H1 (cell line): ENCODE measurements around the gene MPRIP. TPM values are rescaled to one million over a fixed set of nuclear protein-coding genes. Genes with fewer than 3 reads are reported as not detected.

Experiments used
- CTCF ChIA-PET: fragments of 300-600 bp; sonication (Branson Sonifier 250); formaldehyde crosslinking; loops from one replicate; lab custom pipeline; 2021; ENCODE audit not compliant: partially characterized antibody; lab: Charles Lee
- POLR2A ChIA-PET: fragments of 300-600 bp; sonication (Branson Sonifier 250); formaldehyde crosslinking; loops from one replicate; lab custom pipeline; 2021; ENCODE audit warnings: inconsistent platforms; ENCODE audit not compliant: partially characterized antibody; lab: Charles Lee
- DNase-seq, 2 experiments: peaks; one replicate each; pipeline versions ENCODE4 v3.0.0 to v3.0.0-alpha.2; 2010 to 2022; ENCODE audit warnings: low spot score in 2 of 2, low read depth in 1 of 2, mixed read lengths in 1 of 2
- FAIRE-seq: peaks from 2 replicates; lab custom pipeline; 2011; peaks lifted over from hg19 to GRCh38; lab: Jason Lieb, UNC
- H2AFZ ChIP-seq: 2 replicates; pipeline ENCODE4 v1.8.1; 2012; ENCODE audit warnings: low read length, inconsistent platforms
- H2AK5ac ChIP-seq: 2 replicates; pipeline ENCODE4 v1.6.1; 2013; ENCODE audit warnings: low read depth, low read length
- H2BK120ac ChIP-seq: replicated peaks from 2 replicates; pipeline ENCODE3; 2013; ENCODE audit warnings: low read depth, low read length, inconsistent platforms
- H2BK12ac ChIP-seq: 2 replicates; pipeline ENCODE4 v1.6.1; 2013; ENCODE audit warnings: low read depth, low read length
- H2BK15ac ChIP-seq: 2 replicates; pipeline ENCODE4 v1.6.1; 2013; ENCODE audit warnings: low read length
- H2BK20ac ChIP-seq: 2 replicates; pipeline ENCODE4 v1.6.1; 2013; ENCODE audit warnings: low read length
- H2BK5ac ChIP-seq: 2 replicates; pipeline ENCODE4 v1.6.1; 2013; ENCODE audit warnings: low read depth, low read length
- H3K14ac ChIP-seq: 2 replicates; pipeline ENCODE4 v1.6.1; 2013; ENCODE audit warnings: inconsistent platforms; ENCODE audit not compliant: insufficient read length
- H3K18ac ChIP-seq: 2 replicates; pipeline ENCODE4 v1.6.1; 2013; ENCODE audit warnings: low read length; ENCODE audit errors: extremely low read depth
- H3K23ac ChIP-seq: 2 replicates; pipeline ENCODE4 v1.6.1; 2013; ENCODE audit warnings: inconsistent platforms; ENCODE audit not compliant: insufficient read length
- H3K23me2 ChIP-seq: 2 replicates; pipeline ENCODE4 v1.6.1; 2013; ENCODE audit warnings: low read depth, low read length
- H3K27ac ChIP-seq: 2 replicates; pipeline ENCODE4 v1.6.1; 2011; ENCODE audit warnings: low read depth, low read length, inconsistent platforms
- H3K27me3 ChIP-seq, 4 experiments: replicated peaks in 1 of 4; 1 replicate in 1 of 4; 2 replicates in 3 of 4; pipeline versions ENCODE4 v1.6.1 to v1.8.1; 2011 to 2013; ENCODE audit warnings: low read length in 3 of 4, mild to moderate bottlenecking in 3 of 4, inconsistent platforms in 2 of 4, mixed read lengths in 2 of 4, moderate library complexity in 1 of 4; ENCODE audit not compliant: control insufficient read depth in 3 of 4, insufficient read depth in 3 of 4; ENCODE audit errors: extremely low read depth in 1 of 4
- H3K36me3 ChIP-seq, 4 experiments: 2 replicates each; pipeline versions ENCODE4 v1.6.1 to v1.8.1; 2011 to 2013; ENCODE audit warnings: mild to moderate bottlenecking in 4 of 4, low read length in 3 of 4, moderate library complexity in 2 of 4, control low read depth in 1 of 4, inconsistent platforms in 1 of 4; ENCODE audit not compliant: insufficient read depth in 4 of 4, control insufficient read depth in 2 of 4
- H3K4ac ChIP-seq: replicated peaks from 2 replicates; pipeline ENCODE3; 2013; ENCODE audit warnings: low read length, low read depth, mixed read lengths, inconsistent platforms; ENCODE audit not compliant: insufficient read length
- H3K4me1 ChIP-seq, 4 experiments: replicated peaks in 1 of 4; 1 replicate in 1 of 4; 2 replicates in 3 of 4; pipeline versions ENCODE4 v1.6.1 to v1.8.1; 2011 to 2013; ENCODE audit warnings: low read length in 3 of 4, inconsistent platforms in 2 of 4, mixed read lengths in 1 of 4; ENCODE audit not compliant: insufficient read depth in 4 of 4, control insufficient read depth in 3 of 4
- H3K4me2 ChIP-seq, 2 experiments: 2 replicates each; pipeline versions ENCODE4 v1.6.1 to v1.8.1; 2011 to 2013; ENCODE audit warnings: low read depth in 2 of 2, low read length in 2 of 2, control low read depth in 1 of 2, inconsistent platforms in 1 of 2, mild to moderate bottlenecking in 1 of 2; ENCODE audit not compliant: insufficient read depth in 1 of 2
- H3K4me3 ChIP-seq, 4 experiments: fragments of 200-600, 300-600 bp in 1 of 4; sonication (generic), shearing (Covaris generic), sonication (Bioruptor Twin) in 1 of 4; 2 replicates each; pipeline versions ENCODE4 v1.5.1 to v1.8.1; 2011 to 2016; ENCODE audit warnings: low read length in 4 of 4, low read depth in 3 of 4, control low read depth in 2 of 4, inconsistent platforms in 2 of 4, mild to moderate bottlenecking in 2 of 4, mixed read lengths in 1 of 4, moderate library complexity in 1 of 4; ENCODE audit not compliant: insufficient read depth in 2 of 4; ENCODE audit errors: extremely low read depth in 1 of 4
- H3K56ac ChIP-seq: replicated peaks from 2 replicates; pipeline ENCODE3; 2013; ENCODE audit warnings: low read depth, mild to moderate bottlenecking, mixed read lengths, low read length, inconsistent platforms; ENCODE audit not compliant: insufficient read length
- H3K79me1 ChIP-seq: 2 replicates; pipeline ENCODE4 v1.6.1; 2013; ENCODE audit warnings: low read depth, low read length, control low read depth
- H3K79me2 ChIP-seq, 2 experiments: 2 replicates each; pipeline versions ENCODE4 v1.6.1 to v1.8.1; 2012 to 2013; ENCODE audit warnings: low read length in 2 of 2, mild to moderate bottlenecking in 2 of 2, inconsistent platforms in 1 of 2; ENCODE audit not compliant: insufficient read depth in 2 of 2, control insufficient read depth in 1 of 2
- H3K9ac ChIP-seq, 4 experiments: replicated peaks in 1 of 4; 1 replicate in 1 of 4; 2 replicates in 3 of 4; pipeline versions ENCODE4 v1.6.1 to v1.8.1; 2011 to 2013; ENCODE audit warnings: low read depth in 3 of 4, low read length in 3 of 4, control low read depth in 2 of 4, mild to moderate bottlenecking in 2 of 4, moderate library complexity in 2 of 4, inconsistent platforms in 1 of 4; ENCODE audit errors: extremely low read depth in 1 of 4
- H3K9me3 ChIP-seq, 2 experiments: 2 replicates each; pipeline versions ENCODE4 v1.6.1 to v1.8.1; 2012 to 2013; ENCODE audit warnings: mild to moderate bottlenecking in 2 of 2, moderate library complexity in 2 of 2, control low read depth in 1 of 2, inconsistent platforms in 1 of 2, low read depth in 1 of 2, low read length in 1 of 2, mixed read lengths in 1 of 2; ENCODE audit not compliant: insufficient read depth in 2 of 2
- H4K20me1 ChIP-seq, 2 experiments: replicated peaks in 1 of 2; 2 replicates each; pipeline versions ENCODE3 to v1.8.1; 2011 to 2013; ENCODE audit warnings: inconsistent platforms in 2 of 2, low read length in 2 of 2, mild to moderate bottlenecking in 1 of 2; ENCODE audit not compliant: insufficient read depth in 2 of 2, control insufficient read depth in 1 of 2
- H4K5ac ChIP-seq: 2 replicates; pipeline ENCODE4 v1.6.1; 2013; ENCODE audit warnings: low read length, low read depth, mixed read lengths, inconsistent platforms; ENCODE audit not compliant: insufficient read length
- H4K8ac ChIP-seq: 2 replicates; pipeline ENCODE4 v1.8.0; 2013; ENCODE audit warnings: mild to moderate bottlenecking, moderate library complexity, low read length, inconsistent platforms; ENCODE audit not compliant: insufficient read depth; ENCODE audit errors: extremely low read depth
- H4K91ac ChIP-seq: replicated peaks from 2 replicates; pipeline ENCODE3; 2013; ENCODE audit warnings: low read length, mixed read lengths, inconsistent platforms; ENCODE audit not compliant: insufficient read length
- BACH1 ChIP-seq: IDR thresholded peaks from 2 replicates; pipeline ENCODE4 v1.6.1; 2012; ENCODE audit warnings: low read length, improper control_type of control experiment
- CBX8 ChIP-seq: fragments of 300-800, 300-1000 bp; sonication (generic); IDR thresholded peaks from 2 replicates; pipeline ENCODE4 v1.7.1; 2016; ENCODE audit warnings: low read depth, low read length, borderline replicate concordance
- CTBP2 ChIP-seq: IDR thresholded peaks from 2 replicates; pipeline ENCODE4 v1.7.0; 2011; ENCODE audit warnings: borderline replicate concordance, mild to moderate bottlenecking, moderate library complexity, mixed read lengths, low read length; ENCODE audit not compliant: insufficient read depth, insufficient read length
- JUND ChIP-seq: IDR thresholded peaks from 2 replicates; pipeline ENCODE4 v1.6.1; 2011; ENCODE audit warnings: mild to moderate bottlenecking, improper control_type of control experiment, low read length
- KDM1A ChIP-seq: fragments of 200-600, 300-600 bp; sonication (generic); IDR thresholded peaks from 2 replicates; pipeline ENCODE4 v1.7.1; 2016; ENCODE audit warnings: mild to moderate bottlenecking, low read length, borderline replicate concordance
- RAD21 ChIP-seq, 2 experiments: IDR thresholded peaks in 1 of 2; conservative IDR thresholded peaks in 1 of 2; 2 replicates each; pipeline ENCODE4 v1.6.1; 2011; ENCODE audit warnings: low read depth in 2 of 2, low read length in 2 of 2, improper control_type of control experiment in 1 of 2, inconsistent platforms in 1 of 2, mild to moderate bottlenecking in 1 of 2, moderate library complexity in 1 of 2
- SAP30 ChIP-seq: fragments of 300-600 bp; sonication (generic); IDR thresholded peaks from 2 replicates; pipeline ENCODE4 v1.7.1; 2012; ENCODE audit warnings: low read length, moderate library complexity, mild to moderate bottlenecking, inconsistent platforms; ENCODE audit not compliant: insufficient read depth, insufficient replicate concordance
- SIRT6 ChIP-seq: IDR thresholded peaks from one replicate; pipeline ENCODE4 v1.7.1; 2012; ENCODE audit warnings: low read length, inconsistent platforms
- SP1 ChIP-seq: IDR thresholded peaks from 2 replicates; pipeline ENCODE4 v1.6.1; 2011; ENCODE audit warnings: low read depth, low read length
- SP4 ChIP-seq: IDR thresholded peaks from 2 replicates; pipeline ENCODE4 v1.6.1; 2012; ENCODE audit warnings: low read length, inconsistent platforms
- SRF ChIP-seq: IDR thresholded peaks from 2 replicates; pipeline ENCODE4 v1.6.1; 2011; ENCODE audit warnings: mild to moderate bottlenecking, low read depth, low read length, moderate library complexity
- TAF7 ChIP-seq: optimal IDR thresholded peaks from 2 replicates; pipeline ENCODE3; 2011; ENCODE audit warnings: low read depth, mild to moderate bottlenecking, inconsistent platforms, low read length, moderate library complexity, borderline replicate concordance
- USF2 ChIP-seq: IDR thresholded peaks from 2 replicates; pipeline ENCODE4 v1.6.1; 2011; ENCODE audit warnings: low read length, improper control_type of control experiment
- YY1 ChIP-seq: IDR thresholded peaks from 2 replicates; pipeline ENCODE4 v1.6.1; 2011; ENCODE audit warnings: low read depth, mild to moderate bottlenecking, low read length
- WGBS, 2 experiments: shearing (Covaris generic) in 1 of 2; methylation state at CpG; one replicate each; pipeline versions ENCODE4 v1.1.6 to v1.1.7; 2013 to 2015; ENCODE audit warnings: low lambda C conversion rate in 2 of 2, mixed read lengths in 2 of 2, inconsistent platforms in 1 of 2, low coverage in 1 of 2, missing lambda C conversion rate in 1 of 2; ENCODE audit not compliant: insufficient replicate concordance in 2 of 2, insufficient coverage in 1 of 2, insufficient read length in 1 of 2; ENCODE audit errors: extremely low coverage in 1 of 2, missing lambda C conversion rate in 1 of 2; 5-methylcytosine and 5-hydroxymethylcytosine counted together
- polyA plus RNA-seq, 7 experiments: library from polyadenylated mRNA; depleted of rRNA in 3 of 7; stranded (reverse) in 5 of 7; unstranded in 2 of 7; fragments of >200 nt in 5 of 7; fragments of 200-250 nt in 2 of 7; gene quantifications; 1 replicate in 5 of 7; 2 replicates in 1 of 7; 4 replicates in 1 of 7; pipeline versions ENCODE4 v1.2.1 to v1.2.3, GENCODE V29; 2011 to 2013; ENCODE audit warnings: missing spikeins in 2 of 7, mixed read lengths in 2 of 7
- total RNA-seq: library from RNA; stranded (reverse); fragmentation: NEBNext Ultra II Directional; extraction: Animal tissue kit (Norgen Biotek cat#: 25700); gene quantifications from 2 replicates; pipeline ENCODE4 v1.2.1, GENCODE V29; 2021

Gene MPRIP
- total and polyA plus RNA-seq, 2 of the 8 experiments (the other 6 are each of a cell fraction or from before 2014, with no cell fraction given): 48.6 to 146 TPM

DNA sequence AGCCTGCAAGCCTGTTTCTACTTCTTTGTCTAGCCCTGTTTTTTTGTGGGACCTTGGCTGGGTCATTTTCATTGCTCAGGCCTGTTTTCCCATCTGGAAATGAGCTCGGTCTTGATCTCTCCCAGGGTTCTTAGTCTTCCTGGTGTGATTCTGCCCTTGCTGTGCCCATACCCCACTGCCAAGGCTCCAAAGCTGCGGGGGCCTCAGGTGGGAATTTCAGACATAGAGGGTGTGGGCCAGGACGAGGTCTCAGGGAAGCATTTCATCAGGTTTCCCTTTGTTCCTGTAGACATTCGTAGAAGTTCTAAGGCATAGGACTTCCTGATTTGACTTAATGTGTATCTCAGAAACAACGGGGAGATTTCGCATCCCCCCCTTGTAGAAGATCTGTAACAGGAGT, 5.8 kb downstream of the MPRIP start:
- FAIRE-seq (no peak), DNase-seq (no peak)
- CTCF ChIA-PET: interaction anchor here (1.7 kb wide), 1 partner anchor 10 kb away, joined by 3 read pairs; no protein-coding TSS in a partner anchor
- H3K4me3 ChIP-seq: no peak overlapping the region
- no peak overlapping the region for H4K5ac ChIP-seq
- no peak overlapping the region for H3K4ac ChIP-seq
- H3K9ac ChIP-seq: no peak overlapping the region
- no peaks in the 10 kb centered on the region for H3K27me3 ChIP-seq
- H2BK15ac ChIP-seq: no peak overlapping the region
- H3K14ac ChIP-seq: no peak overlapping the region
- 85% methylated on average over 6 of the region's 6 CpGs; no CpG with 5 or more reads in 1 of the 2 experiments for WGBS, 2 experiments
- no peak overlapping the region for H3K27ac ChIP-seq
- no peak overlapping the region for H2BK12ac ChIP-seq
- H4K20me1 ChIP-seq: peaks cover 6 to 23% of the 10 kb centered on the region in 2 experiments
- H2BK120ac ChIP-seq: no peak overlapping the region
- H3K18ac ChIP-seq: no peak overlapping the region
- H2AK5ac ChIP-seq: no peak overlapping the region
- H3K4me2 ChIP-seq: no peak overlapping the region
- no peak overlapping the region for H2BK20ac ChIP-seq
- H3K23me2 ChIP-seq: peaks cover 3% of the 10 kb centered on the region
- POLR2A ChIA-PET: no interaction called here
- H2AFZ ChIP-seq: no peak overlapping the region
- no peak overlapping the region for H3K23ac ChIP-seq
- H3K79me2 ChIP-seq: peaks cover 18 to 92% of the 10 kb centered on the region in 2 experiments
- H3K4me1 ChIP-seq: peaks cover 3 to 10% (median 8%) of the 10 kb centered on the region in 4 experiments
- no peak overlapping the region for H3K56ac ChIP-seq
- no peak overlapping the region for H4K8ac ChIP-seq
- H3K9me3 ChIP-seq: no peaks in the 10 kb centered on the region
- no peak overlapping the region for H4K91ac ChIP-seq
- peaks cover 30% of the 10 kb centered on the region for H3K79me1 ChIP-seq
- H2BK5ac ChIP-seq: no peak overlapping the region
- no peaks in the 10 kb centered on the region for H3K36me3 ChIP-seq
- TF ChIP-seq SIRT6: no peak
- TF ChIP-seq RAD21 (IDR thresholded peaks at IDR 0.05 in 1 of 2, conservative IDR thresholded peaks at IDR 0.05 in 1 of 2; ENCODE audit: low read depth in 2 of 2, low read length in 2 of 2): no peak
- no peak for TF ChIP-seq KDM1A
- no peak for TF ChIP-seq CTBP2
- TF ChIP-seq SRF: no peak
- TF ChIP-seq BACH1: no peak
- no peak for TF ChIP-seq CBX8
- TF ChIP-seq USF2: no peak
- no peak for TF ChIP-seq JUND
- no peak for TF ChIP-seq TAF7
- no peak for TF ChIP-seq SP4
- TF ChIP-seq SP1: no peak
- no peak for TF ChIP-seq YY1
- TF ChIP-seq SAP30: no peak
